GM23248 (cell line): ENCODE measurements around the gene TNNT2. TPM values are rescaled to one million over a fixed set of nuclear protein-coding genes. Genes with fewer than 3 reads are reported as not detected.

Source experiments
- DNase-seq: peaks from one replicate; pipeline ENCODE4 v3.0.0-alpha.2; 2015
- H2AFZ ChIP-seq: fragments of 200-600 bp; sonication (generic); 2 replicates; pipeline ENCODE4 v1.6.1; 2016; ENCODE audit warnings: antibody characterized with exemption
- H3F3A ChIP-seq: fragments of 200-600 bp; sonication (generic); 2 replicates; pipeline ENCODE4 v1.6.1; 2016; ENCODE audit warnings: mild to moderate bottlenecking, antibody characterized with exemption, mixed run types; ENCODE audit not compliant: insufficient read depth
- H3K27ac ChIP-seq: fragments of 200-600 bp; sonication (generic); 2 replicates; pipeline ENCODE4 v1.5.1; 2016; ENCODE audit warnings: mild to moderate bottlenecking
- H3K27me3 ChIP-seq: fragments of 200-600 bp; sonication (generic); replicated peaks from 2 replicates; pipeline ENCODE4 v1.6.1; 2016; ENCODE audit warnings: mild to moderate bottlenecking; ENCODE audit not compliant: insufficient read depth
- H3K36me3 ChIP-seq: fragments of 200-600 bp; sonication (generic); 2 replicates; pipeline ENCODE4 v1.6.1; 2016; ENCODE audit warnings: low read depth, mild to moderate bottlenecking
- H3K4me1 ChIP-seq: fragments of 200-600 bp; sonication (generic); 2 replicates; pipeline ENCODE4 v1.6.1; 2016; ENCODE audit warnings: mild to moderate bottlenecking; ENCODE audit not compliant: insufficient read depth
- H3K4me2 ChIP-seq: fragments of 200-600 bp; sonication (generic); one replicate; pipeline ENCODE4 v1.6.1; 2016; ENCODE audit warnings: mild to moderate bottlenecking; ENCODE audit not compliant: unreplicated experiment
- H3K4me3 ChIP-seq: fragments of 200-600 bp; sonication (generic); 2 replicates; pipeline ENCODE4 v1.5.1; 2016; ENCODE audit warnings: mild to moderate bottlenecking
- H3K79me2 ChIP-seq: fragments of 200-600 bp; sonication (generic); 2 replicates; pipeline ENCODE4 v1.6.1; 2016; ENCODE audit warnings: mild to moderate bottlenecking; ENCODE audit not compliant: insufficient read depth
- H3K9ac ChIP-seq: fragments of 200-600 bp; sonication (generic); 2 replicates; pipeline ENCODE4 v1.6.1; 2016; ENCODE audit warnings: mild to moderate bottlenecking
- H3K9me2 ChIP-seq: fragments of 200-600 bp; sonication (generic); 2 replicates; pipeline ENCODE4 v1.6.1; 2016; ENCODE audit warnings: mixed run types, mild to moderate bottlenecking, moderate library complexity; ENCODE audit not compliant: insufficient read depth
- H3K9me3 ChIP-seq: fragments of 200-600 bp; sonication (generic); one replicate; pipeline ENCODE4 v1.6.1; 2017; ENCODE audit warnings: low read depth
- H4K20me1 ChIP-seq: fragments of 200-600 bp; sonication (generic); 2 replicates; pipeline ENCODE4 v1.6.0; 2016; ENCODE audit not compliant: insufficient read depth
- EZH2 ChIP-seq: fragments of 200-600 bp; sonication (generic); IDR thresholded peaks from 2 replicates; pipeline ENCODE4 v1.6.1; 2018; ENCODE audit warnings: antibody characterized with exemption, mild to moderate bottlenecking; ENCODE audit not compliant: insufficient read depth, poor library complexity, severe bottlenecking
- EZH2phosphoT487 ChIP-seq: fragments of 200-600 bp; sonication (generic); IDR thresholded peaks from 2 replicates; pipeline ENCODE4 v1.6.1; 2018; ENCODE audit warnings: antibody characterized with exemption, moderate library complexity, mild to moderate bottlenecking, low read depth; ENCODE audit not compliant: insufficient read depth
- WGBS, 2 experiments: methylation state at CpG; one replicate each; pipeline ENCODE4 v1.1.6; 2015 to 2017; ENCODE audit warnings: low lambda C conversion rate in 2 of 2, low coverage in 1 of 2; ENCODE audit errors: missing lambda C conversion rate in 2 of 2; 5-methylcytosine and 5-hydroxymethylcytosine counted together
- in situ Hi-C: fragments of 300-500 bp; cut with MboI; formaldehyde crosslinking; loops from 2 replicates; pipeline ENCODE4 v1.15.0; 2020
- polyA plus RNA-seq: library from polyadenylated mRNA; unstranded; fragments of >200 nt; fragmentation: Nextera tagmentation; extraction: Ambion mirVana; gene quantifications from 2 replicates; pipeline ENCODE4 v1.2.1, GENCODE V29; 2016
- total RNA-seq: library from RNA; depleted of rRNA; stranded (reverse); fragments of >200 nt; shearing (Covaris generic); gene quantifications from 2 replicates; pipeline ENCODE4 v1.2.3, GENCODE V29; 2014

The TNNT2 gene
- total and polyA plus RNA-seq, 2 experiments from 2014 or later = not detected

- Histone ChIP-seq H3K9ac (no peak overlapping the region), H3K4me1 (no peaks in the 10 kb centered on the region), H3K4me2 (no peak overlapping the region), H4K20me1 (no peaks in the 10 kb centered on the region), H2AFZ (no peak overlapping the region), H3K36me3 (no peaks in the 10 kb centered on the region), H3F3A (no peaks in the 10 kb centered on the region), H3K4me3 (no peak overlapping the region), H3K9me3 (no peaks in the 10 kb centered on the region), H3K27ac (no peak overlapping the region), H3K9me2 (no peaks in the 10 kb centered on the region), H3K27me3 (0 out of 2 replicates have a peak, but pooled peaks cover 4% of the 10 kb centered on the region), H3K79me2 (no peaks in the 10 kb centered on the region)
- TF ChIP-seq EZH2phosphoT487 = no peak
- no peak for TF ChIP-seq EZH2
- WGBS, 2 experiments = 94 to 95% methylated on average over 13 of the region's 13 CpGs
- no peak for DNase-seq
- in situ Hi-C loops = no loop called here
Observed at GRCh38 chr1:201317551-201317950, 59.9 kb downstream of the TNNT2 start.

- in situ Hi-C loops = no loop called here
- no peak overlapping the region for H3K9ac ChIP-seq
- no peak overlapping the region for H3K4me3 ChIP-seq
- no peaks in the 10 kb centered on the region for H4K20me1 ChIP-seq
- H3K27me3 ChIP-seq = 0 out of 2 replicates have a peak, but pooled peaks cover 4% of the 10 kb centered on the region
- no peak overlapping the region for H3K4me2 ChIP-seq
- no peaks in the 10 kb centered on the region for H3K79me2 ChIP-seq
- DNase-seq = no peak
- H3K4me1 ChIP-seq = no peaks in the 10 kb centered on the region
- H2AFZ ChIP-seq = no peak overlapping the region
- no peaks in the 10 kb centered on the region for H3K9me3 ChIP-seq
- 69 to 82% methylated on average over 5 of the region's 5 CpGs for WGBS, 2 experiments
- H3K9me2 ChIP-seq = no peaks in the 10 kb centered on the region
- TF ChIP-seq EZH2phosphoT487 = no peak
- TF ChIP-seq EZH2 = no peak
- no peaks in the 10 kb centered on the region for H3K36me3 ChIP-seq
- H3F3A ChIP-seq = no peaks in the 10 kb centered on the region
- no peak overlapping the region for H3K27ac ChIP-seq
Observed at GRCh38 chr1:201316556-201316955, 60.9 kb downstream of the TNNT2 start.

- TF ChIP-seq EZH2phosphoT487 = no peak
- no peak for TF ChIP-seq EZH2
- no peak overlapping the region for H3K4me2 ChIP-seq
- no peak for DNase-seq
- H4K20me1 ChIP-seq = no peaks in the 10 kb centered on the region
- no peak overlapping the region for H2AFZ ChIP-seq
- peaks cover under 1% of the 10 kb centered on the region; the same call in 1 of the 2 replicates for H3K4me1 ChIP-seq
- no peak overlapping the region for H3K9ac ChIP-seq
- H3K27ac ChIP-seq = no peak overlapping the region
- H3K4me3 ChIP-seq = no peak overlapping the region
- H3K9me3 ChIP-seq = no peaks in the 10 kb centered on the region
- in situ Hi-C loops = no loop called here
- no peaks in the 10 kb centered on the region for H3K9me2 ChIP-seq
- no peaks in the 10 kb centered on the region for H3K79me2 ChIP-seq
- H3F3A ChIP-seq = no peaks in the 10 kb centered on the region
- H3K27me3 ChIP-seq = 0 out of 2 replicates have a peak, but pooled peaks cover 4% of the 10 kb centered on the region
- WGBS, 2 experiments = 87 to 93% methylated on average over 16 of the region's 16 CpGs
- no peaks in the 10 kb centered on the region for H3K36me3 ChIP-seq
Observed at GRCh38 chr1:201313086-201313485, 64.4 kb downstream of the TNNT2 start.

- no peaks in the 10 kb centered on the region for H3K79me2 ChIP-seq
- H3K4me2 ChIP-seq = no peak overlapping the region
- no peak overlapping the region for H3K27ac ChIP-seq
- in situ Hi-C loops = no loop called here
- H3K9me3 ChIP-seq = no peaks in the 10 kb centered on the region
- H2AFZ ChIP-seq = no peak overlapping the region
- H3K4me3 ChIP-seq = no peak overlapping the region
- H3K36me3 ChIP-seq = no peaks in the 10 kb centered on the region
- TF ChIP-seq EZH2phosphoT487 (no peak), EZH2 (no peak)
- H3K9me2 ChIP-seq = no peaks in the 10 kb centered on the region
- no peaks in the 10 kb centered on the region for H4K20me1 ChIP-seq
- H3K9ac ChIP-seq = no peak overlapping the region
- 90 to 94% methylated on average over 7 of the region's 7 CpGs for WGBS, 2 experiments
- H3F3A ChIP-seq = no peaks in the 10 kb centered on the region
- no peak for DNase-seq
- 0 out of 2 replicates have a peak, but pooled peaks cover 4% of the 10 kb centered on the region for H3K27me3 ChIP-seq
- peaks cover 8% of the 10 kb centered on the region for H3K4me1 ChIP-seq
Observed at GRCh38 chr1:201312298-201312697, 65.2 kb downstream of the TNNT2 start.

- Histone ChIP-seq H3K27ac (no peak overlapping the region), H3K36me3 (no peaks in the 10 kb centered on the region), H3K9me3 (no peaks in the 10 kb centered on the region), H3F3A (no peaks in the 10 kb centered on the region), H3K9me2 (no peaks in the 10 kb centered on the region), H3K79me2 (no peaks in the 10 kb centered on the region), H3K27me3 (0 out of 2 replicates have a peak, but pooled peaks cover 4% of the 10 kb centered on the region), H2AFZ (no peak overlapping the region), H3K4me3 (no peak overlapping the region), H3K9ac (no peak overlapping the region), H3K4me2 (no peak overlapping the region), H4K20me1 (no peaks in the 10 kb centered on the region), H3K4me1 (peaks cover 12% of the 10 kb centered on the region)
- no peak for DNase-seq
- in situ Hi-C loops = no loop called here
- TF ChIP-seq EZH2phosphoT487 (no peak), EZH2 (no peak)
- 49 to 53% methylated on average over 8 of the region's 8 CpGs for WGBS, 2 experiments
Observed at GRCh38 chr1:201311356-201312011, 66.0 kb downstream of the TNNT2 start.
